Measurements from ENCODE around the gene HIVEP1. TPM values are rescaled to one million over a fixed set of nuclear protein-coding genes. Genes with fewer than 3 reads are reported as not detected.

The HIVEP1 gene
- total and polyA plus RNA-seq, 5 donors: 5.1 to 16.9 (median 14.4) TPM

DNA sequence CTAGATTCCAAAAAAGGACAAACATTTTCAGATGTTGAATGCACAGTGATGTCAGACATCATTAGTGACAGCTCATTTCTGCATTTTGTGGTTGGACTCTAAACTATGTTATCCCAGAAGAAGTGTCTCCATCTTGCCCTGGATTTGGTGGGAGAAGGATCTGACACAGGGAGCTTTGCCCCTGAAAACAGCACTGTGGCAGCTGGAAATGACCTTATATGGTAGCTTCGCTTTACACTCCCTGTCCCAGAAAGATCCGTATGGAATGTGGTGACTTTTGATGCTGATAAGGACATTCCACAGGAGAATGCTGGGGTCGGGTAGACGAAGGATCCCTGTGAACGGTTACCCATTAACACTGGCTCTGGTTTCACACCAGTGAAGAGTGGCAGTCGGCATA lies 190.9 kb downstream of the HIVEP1 start:
- WGBS: 46% methylated on average over 6 of the region's 6 CpGs
- Histone ChIP-seq H3K27me3 (ENCODE audit: control insufficient read depth, insufficient read depth) (no peaks in the 10 kb centered on the region), H3K9me3 (ENCODE audit: control insufficient read depth, low read length) (no peaks in the 10 kb centered on the region), H3K4me3 (ENCODE audit: low read length) (no peak overlapping the region), H3K27ac (ENCODE audit: low read length) (no peak overlapping the region), H3K4me1 (ENCODE audit: control insufficient read depth, insufficient read depth, low read length) (no peaks in the 10 kb centered on the region)
- ATAC-seq (no peak), DNase-seq (no peak)
- intact Hi-C loops (cut with DNase I): no loop called here

DNA sequence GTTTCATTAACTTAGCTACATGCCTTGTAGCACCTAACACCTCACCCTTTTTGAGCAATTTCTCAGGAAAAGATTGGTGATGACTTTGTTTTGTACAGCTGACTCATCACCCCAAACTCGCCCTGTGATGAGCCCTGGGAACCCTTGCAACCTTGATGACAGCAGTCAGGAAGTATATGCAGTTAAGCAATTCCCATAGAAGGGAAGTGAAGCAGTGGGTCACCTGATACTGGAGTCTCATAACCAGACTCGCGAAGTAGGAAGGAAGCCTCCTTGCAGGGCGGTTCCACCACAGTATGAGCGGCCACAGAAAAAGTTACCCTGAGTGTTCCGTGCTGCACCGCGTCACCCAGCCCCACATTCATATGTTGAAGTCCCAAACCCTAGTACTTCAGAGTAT lies 196.1 kb downstream of the HIVEP1 start:
- Histone ChIP-seq H3K27me3 (ENCODE audit: control insufficient read depth, insufficient read depth) (no peaks in the 10 kb centered on the region), H3K4me3 (ENCODE audit: low read length) (no peak overlapping the region), H3K9me3 (ENCODE audit: control insufficient read depth, low read length) (no peaks in the 10 kb centered on the region), H3K4me1 (ENCODE audit: control insufficient read depth, insufficient read depth, low read length) (no peaks in the 10 kb centered on the region), H3K27ac (ENCODE audit: low read length) (no peak overlapping the region)
- peak; percentile 55 to 62 for ATAC-seq
- DNase-seq: peak; percentile 16 to 57 (median 41)
- WGBS: 70% methylated on average over 8 of the region's 8 CpGs
- intact Hi-C loops (cut with DNase I): no loop called here

DNA sequence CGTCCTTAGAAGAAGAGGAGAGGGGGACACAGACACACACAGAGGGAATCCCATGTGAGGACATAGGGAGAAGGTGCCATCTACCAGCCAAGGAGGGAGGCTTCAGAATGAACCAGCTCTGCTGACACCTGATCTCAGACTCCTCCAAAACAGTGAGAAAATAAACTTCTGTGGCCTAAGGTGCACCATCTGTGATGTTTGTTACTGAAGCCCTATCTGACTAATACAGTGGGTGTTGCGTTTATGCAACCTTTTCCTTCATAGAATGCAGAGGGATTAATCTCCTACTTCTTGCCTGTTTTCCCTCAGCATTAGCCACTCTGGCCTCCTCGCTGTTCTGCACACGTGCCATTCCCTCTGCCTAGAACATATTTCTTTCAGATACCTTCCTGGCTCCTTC lies 196.6 kb downstream of the HIVEP1 start:
- Histone ChIP-seq H3K4me1 (ENCODE audit: control insufficient read depth, insufficient read depth, low read length) (no peaks in the 10 kb centered on the region), H3K4me3 (ENCODE audit: low read length) (no peak overlapping the region), H3K27me3 (ENCODE audit: control insufficient read depth, insufficient read depth) (no peaks in the 10 kb centered on the region), H3K9me3 (ENCODE audit: control insufficient read depth, low read length) (no peaks in the 10 kb centered on the region), H3K27ac (ENCODE audit: low read length) (no peak overlapping the region)
- intact Hi-C loops (cut with DNase I): no loop called here
- ATAC-seq (no peak), DNase-seq (no peak)
- 93% methylated on average over 4 of the region's 4 CpGs for WGBS

Other genes starting within 250 kb of the HIVEP1 start
- under 1 TPM in 2 of 4 donors, not detected in 2; 0.42 to 0.59 TPM for gene ADTRP, start 233.5 kb upstream of the HIVEP1 start, total RNA-seq
- 0.05 TPM for gene ADTRP, start 233.5 kb upstream of the HIVEP1 start, polyA plus RNA-seq

All from right cardiac atrium (tissue), 5 donors.